ENCODE results near the gene ZNF181. TPM values are rescaled to one million over a fixed set of nuclear protein-coding genes. Genes with fewer than 3 reads are reported as not detected.

The ZNF181 gene
- polyA plus RNA-seq, 1 of the 3 experiments (the other 2 are of a cell fraction): 8.1 TPM

- Histone ChIP-seq H3K9ac (no peak overlapping the region), H4K20me1 (ENCODE audit: insufficient read depth) (no peaks in the 10 kb centered on the region), H3K9me2 (no peaks in the 10 kb centered on the region), H3K36me3 (replicated peaks in 1 of 2; ENCODE audit: control insufficient read depth in 1 of 2, insufficient read depth in 2 of 2, low read length in 1 of 2) (no peaks in the 10 kb centered on the region), H3K79me2 (ENCODE audit: insufficient read depth) (no peaks in the 10 kb centered on the region), H3K4me2 (no peak overlapping the region), H3K9me3 (no peaks in the 10 kb centered on the region), H3K27me3 (ENCODE audit: insufficient read depth) (no peaks in the 10 kb centered on the region), H2AFZ (ENCODE audit: low read depth) (0 out of 2 replicates have a peak overlapping the region, but pooled peaks have one; percentile 14), H3F3A (replicated peaks; ENCODE audit: insufficient read depth) (no peaks in the 10 kb centered on the region), H3K27ac (ENCODE audit: low read depth in 2 of 2, low read length in 1 of 2) (no peak overlapping the region), H3K4me3 (ENCODE audit: low read depth in 2 of 2, low read length in 1 of 2) (peak overlapping the region in 1 of 2 experiments; percentile 21; a peak in 2 of 4 replicates), H3K4me1 (ENCODE audit: control insufficient read depth in 1 of 2, insufficient read depth in 2 of 2, low read depth in 1 of 2, low read length in 1 of 2) (no peaks in the 10 kb centered on the region)
- 29% methylated on average over 11 of the region's 11 CpGs for WGBS (ENCODE audit: low lambda C conversion rate)
- peak; percentile 55 for DNase-seq
- TF ChIP-seq MXI1 (IDR thresholded peaks at IDR 0.05; ENCODE audit: low read depth, low read length) (peak; percentile 67; the same call in 1 of the 2 replicates), TAF1 (IDR thresholded peaks at IDR 0.05; ENCODE audit: borderline replicate concordance, low read depth, low read length) (no peak), YY1 (IDR thresholded peaks at IDR 0.05; ENCODE audit: low read depth) (no peak), SMC3 (IDR thresholded peaks at IDR 0.05; ENCODE audit: low read depth, low read length) (peak; percentile 73), NFIC (IDR thresholded peaks at IDR 0.05; ENCODE audit: borderline replicate concordance) (no peak), EP300 (IDR thresholded peaks at IDR 0.05; ENCODE audit: borderline replicate concordance in 1 of 2, low read depth in 1 of 2, low read length in 1 of 2) (no peak), CTCF (IDR thresholded peaks at IDR 0.05) (peak; percentile 71), USF2 (IDR thresholded peaks at IDR 0.05; ENCODE audit: borderline replicate concordance, low read depth, low read length) (no peak), JUND (IDR thresholded peaks at IDR 0.05) (no peak), REST (IDR thresholded peaks at IDR 0.05; ENCODE audit: low read depth, low read length) (no peak), RAD21 (IDR thresholded peaks at IDR 0.05; ENCODE audit: low read length) (peak; percentile 87), ELF1 (IDR thresholded peaks at IDR 0.05) (no peak), FOXM1 (IDR thresholded peaks at IDR 0.05; ENCODE audit: low read depth) (no peak), CHD2 (IDR thresholded peaks at IDR 0.05; ENCODE audit: low read length, partially characterized antibody) (no peak)
- ChIA-PET POLR2A (interaction anchor here (0.7 kb wide), 1 partner anchor 15 kb away, joined by 5 read pairs; no protein-coding TSS in a partner anchor), CTCF (interaction anchor here (0.6 to 7.1 kb wide), 34 partner anchors 9 to 1307 kb away, joined by 3 to 73 read pairs (median 4); partner anchors contain the start of gene ZNF302)
Observed at GRCh38 chr19:34712395-34713261, 21.4 kb upstream of the ZNF181 start.
